ENCODE results near the gene PLPP1.

- TF ChIP-seq GATA2 (IDR thresholded peaks at IDR 0.05; ENCODE audit: low read depth, low read length): no peak
- no peak for TF ChIP-seq GATA3 (IDR thresholded peaks at IDR 0.05; ENCODE audit: low read depth, low read length)
These were observed 93.5 kb downstream of the PLPP1 start for GRCh38 chr5:55441107-55441771.

Measured in SH-SY5Y (cell line).